OCI-LY7 (cell line): ENCODE results near the gene MNAT1. TPM values are rescaled to one million over a fixed set of nuclear protein-coding genes. Genes with fewer than 3 reads are reported as not detected.
"Not testable (repeated sequence)": the region's sequence is repeated elsewhere in the genome, so short reads cannot be mapped to it uniquely, and the experiment has no call there.

Experiments
- BruUV-seq: library from RNA; stranded (reverse); fragments of 400-500 nt; replicated peaks from 2 replicates; lab custom pipeline; 2021; lab: Mats Ljungman, UMichigan
- CTCF ChIA-PET: fragments of 300-600 bp; sonication (Branson Sonifier 250); formaldehyde crosslinking; loops from one replicate; lab custom pipeline; 2022; ENCODE audit warnings: antibody characterized with exemption; ENCODE audit not compliant: unreplicated experiment; lab: Charles Lee
- POLR2A ChIA-PET: fragments of 300-600 bp; sonication (Branson Sonifier 250); formaldehyde crosslinking; loops from one replicate; lab custom pipeline; 2022; ENCODE audit warnings: antibody characterized with exemption; lab: Charles Lee
- DNase-seq: peaks from one replicate; pipeline ENCODE4 v3.0.0-alpha.2; 2015; ENCODE audit warnings: low spot score
- H2AFZ ChIP-seq: fragments of 200-600 bp; sonication (generic), shearing (Covaris generic); 2 replicates; pipeline ENCODE4 v1.6.1; 2014; ENCODE audit warnings: mild to moderate bottlenecking, antibody characterized with exemption, low read length, moderate library complexity
- H3K27ac ChIP-seq: fragments of 200-600 bp; sonication (generic); 2 replicates; pipeline ENCODE4 v1.5.1; 2014; ENCODE audit warnings: mixed run types, low read depth, mild to moderate bottlenecking, moderate library complexity, low read length, inconsistent platforms; ENCODE audit not compliant: poor library complexity, severe bottlenecking
- H3K36me3 ChIP-seq: fragments of 200-600 bp; sonication (generic); 2 replicates; pipeline ENCODE4 v1.6.1; 2014; ENCODE audit warnings: mild to moderate bottlenecking, antibody characterized with exemption, low read length, moderate library complexity, mixed read lengths; ENCODE audit not compliant: insufficient read depth
- H3K4me1 ChIP-seq: fragments of 200-600 bp; sonication (generic); 2 replicates; pipeline ENCODE4 v1.5.1; 2014; ENCODE audit warnings: mild to moderate bottlenecking, low read length; ENCODE audit not compliant: insufficient read depth, poor library complexity, severe bottlenecking
- H3K4me2 ChIP-seq: fragments of 200-600 bp; sonication (generic); 2 replicates; pipeline ENCODE4 v1.6.1; 2014; ENCODE audit warnings: mild to moderate bottlenecking, low read length
- H3K4me3 ChIP-seq: fragments of 200-600 bp; sonication (generic); 2 replicates; pipeline ENCODE4 v1.5.1; 2014; ENCODE audit warnings: mild to moderate bottlenecking, low read depth, low read length; ENCODE audit not compliant: poor library complexity, severe bottlenecking
- H3K79me2 ChIP-seq: fragments of 200-600 bp; sonication (generic); 2 replicates; pipeline ENCODE4 v1.6.1; 2016; ENCODE audit warnings: low read depth, mild to moderate bottlenecking, low read length, moderate library complexity, mixed read lengths; ENCODE audit not compliant: insufficient read depth
- H3K9me2 ChIP-seq: fragments of 200-600 bp; sonication (generic); 2 replicates; pipeline ENCODE4 v1.6.1; 2016; ENCODE audit warnings: mild to moderate bottlenecking, low read length, mixed read lengths; ENCODE audit not compliant: insufficient read depth
- H3K9me3 ChIP-seq: fragments of 200-600 bp; sonication (generic); 2 replicates; pipeline ENCODE4 v1.6.1; 2014; ENCODE audit warnings: mild to moderate bottlenecking, mixed run types, low read length, mixed read lengths
- H4K20me1 ChIP-seq: fragments of 200-600 bp; sonication (generic); 2 replicates; pipeline ENCODE4 v1.6.1; 2014; ENCODE audit warnings: mild to moderate bottlenecking, antibody characterized with exemption, low read length, moderate library complexity, mixed read lengths; ENCODE audit not compliant: insufficient read depth
- EZH2phosphoT487 ChIP-seq: fragments of 200-600 bp; sonication (generic); IDR thresholded peaks from 2 replicates; pipeline ENCODE4 v1.6.1; 2018; ENCODE audit warnings: low read depth, borderline replicate concordance, mild to moderate bottlenecking, mixed run types, antibody characterized with exemption, low read length, moderate library complexity, mixed read lengths
- intact Hi-C: fragments of 100-400 bp; cut with micrococcal nuclease; formaldehyde crosslinking; loops from one replicate; pipeline ENCODE4 v1.10.0; 2022; ENCODE audit not compliant: unreplicated experiment
- total RNA-seq, 2 experiments: library from RNA; depleted of rRNA in 1 of 2; stranded (reverse); fragments of >200 nt in 1 of 2; shearing (Covaris generic) in 1 of 2; gene quantifications; 2 replicates each; pipeline ENCODE4 v1.2.3, GENCODE V29; 2014 to 2022
- TF ChIP-seq, protein P1 (sequence below): fragments of 200-600 bp; sonication (generic); conservative IDR thresholded peaks from 2 replicates; pipeline ENCODE4 v1.5.1; 2014; ENCODE audit warnings: mild to moderate bottlenecking, antibody characterized with exemption, low read length, moderate library complexity, mixed read lengths

Gene MNAT1
- total RNA-seq, 2 experiments from 2014 or later = 58.5 to 60.9 TPM

DNA sequence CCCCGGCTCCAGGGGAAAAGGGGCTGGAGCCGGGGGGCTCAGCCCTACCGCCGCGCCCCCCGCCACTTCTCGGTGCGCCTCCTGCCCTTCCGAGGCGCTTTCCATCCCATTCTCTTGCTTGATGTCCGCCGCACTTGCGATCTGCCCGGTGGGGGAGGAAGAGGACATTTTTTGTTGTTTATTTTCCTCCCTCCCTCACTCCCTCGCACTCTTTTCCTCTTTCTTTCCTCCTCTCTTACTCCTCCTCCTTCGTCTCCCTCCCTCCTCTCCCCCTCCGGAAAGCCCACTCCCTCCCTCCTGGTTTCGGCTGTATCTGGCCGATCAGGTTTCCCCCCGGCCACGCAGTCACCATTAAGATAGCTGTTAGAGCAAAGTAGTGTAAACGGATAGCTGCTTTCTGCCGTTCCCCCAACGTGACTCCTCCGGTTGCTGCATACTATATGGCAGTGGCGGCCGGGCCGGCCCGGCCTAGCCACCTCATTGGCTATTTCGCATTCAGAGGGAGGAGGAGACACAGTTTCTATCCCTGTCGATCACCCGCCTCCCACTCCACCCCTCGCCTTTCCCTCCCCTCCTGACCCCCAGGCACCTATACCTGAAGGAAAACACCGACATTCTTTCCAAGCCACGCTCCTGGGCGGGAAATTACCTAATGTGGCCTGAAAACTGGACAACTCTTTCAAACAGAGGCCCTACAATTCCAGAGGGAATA is 10.5 kb upstream of the MNAT1 start, which contains the start of gene SIX4:
SIX4 (minus strand) TSS at position 445 of the 712 bp plus-strand sequence; CDS start at position 168, 277 bp downstream.
- POLR2A ChIA-PET = interaction anchor here (0.6 to 1.7 kb wide), 3 partner anchors 10 to 19 kb away, joined by 3 to 4 read pairs (median 4); partner anchors contain the start of gene MNAT1
- H3K9me2 ChIP-seq = no peaks in the 10 kb centered on the region
- H3K4me3 ChIP-seq = peak within 1 kb of the TSS; percentile 83
- peak within 1 kb of the TSS; percentile 86 for H2AFZ ChIP-seq
- DNase-seq = peak; percentile 74
- no peaks in the 10 kb centered on the region for H3K36me3 ChIP-seq
- CTCF ChIA-PET = interaction anchor here (0.6 to 0.9 kb wide), 2 partner anchors 65 to 519 kb away, joined by 4 read pairs; no protein-coding TSS in a partner anchor
- peak within 1 kb of the TSS; percentile 79 for H3K4me2 ChIP-seq
- no peaks in the 10 kb centered on the region for H3K79me2 ChIP-seq
- intact Hi-C loops = no loop called here
- H4K20me1 ChIP-seq = no peaks in the 10 kb centered on the region
- TF ChIP-seq, protein P1, sequence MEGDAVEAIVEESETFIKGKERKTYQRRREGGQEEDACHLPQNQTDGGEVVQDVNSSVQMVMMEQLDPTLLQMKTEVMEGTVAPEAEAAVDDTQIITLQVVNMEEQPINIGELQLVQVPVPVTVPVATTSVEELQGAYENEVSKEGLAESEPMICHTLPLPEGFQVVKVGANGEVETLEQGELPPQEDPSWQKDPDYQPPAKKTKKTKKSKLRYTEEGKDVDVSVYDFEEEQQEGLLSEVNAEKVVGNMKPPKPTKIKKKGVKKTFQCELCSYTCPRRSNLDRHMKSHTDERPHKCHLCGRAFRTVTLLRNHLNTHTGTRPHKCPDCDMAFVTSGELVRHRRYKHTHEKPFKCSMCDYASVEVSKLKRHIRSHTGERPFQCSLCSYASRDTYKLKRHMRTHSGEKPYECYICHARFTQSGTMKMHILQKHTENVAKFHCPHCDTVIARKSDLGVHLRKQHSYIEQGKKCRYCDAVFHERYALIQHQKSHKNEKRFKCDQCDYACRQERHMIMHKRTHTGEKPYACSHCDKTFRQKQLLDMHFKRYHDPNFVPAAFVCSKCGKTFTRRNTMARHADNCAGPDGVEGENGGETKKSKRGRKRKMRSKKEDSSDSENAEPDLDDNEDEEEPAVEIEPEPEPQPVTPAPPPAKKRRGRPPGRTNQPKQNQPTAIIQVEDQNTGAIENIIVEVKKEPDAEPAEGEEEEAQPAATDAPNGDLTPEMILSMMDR = no peak
- TF ChIP-seq EZH2phosphoT487 = no peak
- no TSS peak for BruUV-seq
- H3K9me3 ChIP-seq = no peaks in the 10 kb centered on the region
- H3K27ac ChIP-seq = no peak within 1 kb of the TSS
- peaks cover 15% of the 10 kb centered on the region for H3K4me1 ChIP-seq

DNA sequence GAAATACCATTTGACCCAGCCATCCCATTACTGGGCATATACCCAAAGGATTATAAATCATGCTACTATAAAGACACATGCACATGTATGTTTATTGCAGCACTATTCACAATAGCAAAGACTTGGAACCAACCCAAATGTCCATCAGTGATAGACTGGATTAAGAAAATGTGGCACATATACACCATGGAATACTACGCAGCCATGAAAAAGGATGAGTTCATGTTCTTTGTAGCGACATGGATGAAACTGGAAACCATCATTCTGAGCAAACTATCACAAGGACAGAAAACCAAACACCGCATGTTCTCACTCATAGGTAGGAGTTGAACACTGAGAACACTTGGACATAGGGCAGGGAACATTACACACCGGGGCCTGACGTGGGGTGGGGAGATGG is 3.3 kb upstream of the MNAT1 start:
- H3K9me2 ChIP-seq, H3K4me3 ChIP-seq, H3K27ac ChIP-seq, H3K4me2 ChIP-seq, H3K9me3 ChIP-seq, DNase-seq, CTCF ChIA-PET, POLR2A ChIA-PET, H3K4me1 ChIP-seq, BruUV-seq, H4K20me1 ChIP-seq, H2AFZ ChIP-seq, H3K36me3 ChIP-seq: not testable (repeated sequence)
- peaks cover 16% of the 10 kb centered on the region for H3K79me2 ChIP-seq
- intact Hi-C loops = loop anchor here (5.0 to 10.0 kb wide), 4 partner anchors 251 to 524 kb away; partner anchors contain the start of genes SLC38A6 and TRMT5

DNA sequence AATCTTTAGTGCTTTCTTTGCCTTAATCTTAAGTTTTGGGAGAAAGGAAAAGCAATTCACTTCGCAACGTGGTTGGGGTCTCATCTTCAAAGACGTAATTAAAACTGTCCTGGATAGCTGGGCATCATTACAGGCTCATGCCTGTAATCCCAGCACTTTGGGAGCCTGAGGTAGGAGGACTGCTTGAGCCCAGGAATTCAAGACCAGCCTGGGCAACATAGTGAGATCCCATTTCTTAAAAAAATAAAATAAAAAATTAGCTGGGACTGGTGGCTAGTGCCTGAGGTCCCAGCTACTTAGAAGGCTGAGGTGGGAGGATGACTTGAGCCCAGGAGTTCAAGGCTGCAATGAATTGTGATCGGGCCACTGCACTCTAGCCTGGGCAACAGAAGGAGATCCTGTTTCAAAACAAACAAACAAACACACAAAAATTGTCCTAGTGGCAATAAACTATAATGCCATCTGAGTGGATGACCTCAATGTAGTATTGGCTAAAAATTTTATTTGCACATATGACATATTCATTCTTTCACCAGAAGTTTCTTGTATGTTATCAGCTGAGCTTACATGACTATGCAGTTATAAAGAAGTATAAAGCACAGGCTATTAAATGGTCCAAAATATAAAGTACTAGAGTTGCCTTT is 1.6 kb upstream of the MNAT1 start:
- Histone ChIP-seq H3K4me2 (no peak overlapping the region), H3K36me3 (no peaks in the 10 kb centered on the region), H4K20me1 (0 out of 2 replicates have a peak, but pooled peaks cover 7% of the 10 kb centered on the region), H3K27ac (no peak overlapping the region), H3K9me3 (no peaks in the 10 kb centered on the region), H3K79me2 (peaks cover 30% of the 10 kb centered on the region), H3K4me3 (no peak overlapping the region), H3K9me2 (no peaks in the 10 kb centered on the region), H3K4me1 (peaks cover 10% of the 10 kb centered on the region), H2AFZ (peak overlapping the region; percentile 96; the same call in 1 of the 2 replicates)
- intact Hi-C loops = loop anchor here (5.0 to 10.0 kb wide), 4 partner anchors 249 to 522 kb away; partner anchors contain the start of genes SLC38A6 and TRMT5
- POLR2A ChIA-PET = interaction anchor here (0.5 to 1.6 kb wide), 5 partner anchors 15 to 249 kb away, joined by 3 to 7 read pairs (median 4); no protein-coding TSS in a partner anchor
- TF ChIP-seq, protein P1 = no peak
- TF ChIP-seq EZH2phosphoT487 = no peak
- DNase-seq = no peak
- BruUV-seq = no TSS peak
- CTCF ChIA-PET = interaction anchor here (0.5 kb wide), 1 partner anchor 10 kb away, joined by 3 read pairs; no protein-coding TSS in a partner anchor
